Testis (tissue), 2 donors: Measurements from ENCODE around the gene TCERG1L.

Experiments
- POLR2A ChIP-seq: fragments of 450-650 bp; IDR thresholded peaks from one replicate; pipeline ENCODE4 v1.6.1; 2017; ENCODE audit warnings: antibody characterized with exemption, mild to moderate bottlenecking, moderate library complexity
- TF ChIP-seq, protein P1 (sequence below), 3 experiments: fragments of 450-650 bp in 2 of 3; fragments of 200-600 bp in 1 of 3; sonication (generic) in 1 of 3; IDR thresholded peaks; one replicate each; pipeline ENCODE4 v1.5.1; 2016 to 2019; ENCODE audit warnings: antibody characterized with exemption in 3 of 3, mild to moderate bottlenecking in 2 of 3, moderate library complexity in 1 of 3

- TF ChIP-seq, protein P1, sequence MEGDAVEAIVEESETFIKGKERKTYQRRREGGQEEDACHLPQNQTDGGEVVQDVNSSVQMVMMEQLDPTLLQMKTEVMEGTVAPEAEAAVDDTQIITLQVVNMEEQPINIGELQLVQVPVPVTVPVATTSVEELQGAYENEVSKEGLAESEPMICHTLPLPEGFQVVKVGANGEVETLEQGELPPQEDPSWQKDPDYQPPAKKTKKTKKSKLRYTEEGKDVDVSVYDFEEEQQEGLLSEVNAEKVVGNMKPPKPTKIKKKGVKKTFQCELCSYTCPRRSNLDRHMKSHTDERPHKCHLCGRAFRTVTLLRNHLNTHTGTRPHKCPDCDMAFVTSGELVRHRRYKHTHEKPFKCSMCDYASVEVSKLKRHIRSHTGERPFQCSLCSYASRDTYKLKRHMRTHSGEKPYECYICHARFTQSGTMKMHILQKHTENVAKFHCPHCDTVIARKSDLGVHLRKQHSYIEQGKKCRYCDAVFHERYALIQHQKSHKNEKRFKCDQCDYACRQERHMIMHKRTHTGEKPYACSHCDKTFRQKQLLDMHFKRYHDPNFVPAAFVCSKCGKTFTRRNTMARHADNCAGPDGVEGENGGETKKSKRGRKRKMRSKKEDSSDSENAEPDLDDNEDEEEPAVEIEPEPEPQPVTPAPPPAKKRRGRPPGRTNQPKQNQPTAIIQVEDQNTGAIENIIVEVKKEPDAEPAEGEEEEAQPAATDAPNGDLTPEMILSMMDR (IDR thresholded peaks at IDR 0.05) = no peak
- TF ChIP-seq POLR2A = no peak
Observed at GRCh38 chr10:131346456-131346855, 34.9 kb upstream of the TCERG1L start.
